HG02870 (cell line): Measurements from ENCODE around the gene HIVEP1.
"Not testable (repeated sequence)": the region's sequence is repeated elsewhere in the genome, so short reads cannot be mapped to it uniquely, and the experiment has no call there.

Source experiments
- ATAC-seq: cut with Tn5 transposase; IDR thresholded peaks from one replicate; pipeline ENCODE4 v1.9.1; 2021; ENCODE audit warnings: mild to moderate bottlenecking, moderate library complexity; ENCODE audit not compliant: unreplicated experiment

HIVEP1 gene

DNA sequence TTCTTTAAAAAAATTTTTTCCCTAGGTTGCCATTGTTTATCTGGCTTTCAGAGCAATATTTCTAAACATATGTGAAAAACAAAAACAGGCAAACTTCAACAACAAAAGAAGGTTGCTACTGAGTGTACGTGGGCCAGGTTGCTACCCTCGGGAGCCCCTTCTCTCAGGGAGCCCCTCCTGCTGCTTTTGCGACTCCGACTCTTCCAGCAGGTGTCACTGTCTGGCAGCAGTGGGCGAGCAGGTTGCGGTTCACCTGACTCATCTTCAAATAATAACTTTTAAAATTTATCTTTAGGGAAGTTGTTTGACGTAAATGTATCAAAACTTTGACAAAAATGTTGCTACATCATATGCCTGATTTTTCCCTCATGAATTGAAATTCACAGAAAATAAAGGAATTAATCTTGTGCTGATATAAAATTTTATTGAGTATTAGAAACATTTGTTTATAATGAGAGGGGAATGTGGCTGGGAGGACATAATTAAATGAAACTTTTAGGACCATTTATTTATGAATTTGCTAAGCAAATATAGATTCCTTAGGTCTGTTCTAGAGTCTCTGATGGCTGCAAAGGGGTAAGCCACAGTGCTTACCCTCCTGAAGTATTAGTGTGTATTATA is 138.8 kb downstream of the HIVEP1 start:
- no peak for ATAC-seq

DNA sequence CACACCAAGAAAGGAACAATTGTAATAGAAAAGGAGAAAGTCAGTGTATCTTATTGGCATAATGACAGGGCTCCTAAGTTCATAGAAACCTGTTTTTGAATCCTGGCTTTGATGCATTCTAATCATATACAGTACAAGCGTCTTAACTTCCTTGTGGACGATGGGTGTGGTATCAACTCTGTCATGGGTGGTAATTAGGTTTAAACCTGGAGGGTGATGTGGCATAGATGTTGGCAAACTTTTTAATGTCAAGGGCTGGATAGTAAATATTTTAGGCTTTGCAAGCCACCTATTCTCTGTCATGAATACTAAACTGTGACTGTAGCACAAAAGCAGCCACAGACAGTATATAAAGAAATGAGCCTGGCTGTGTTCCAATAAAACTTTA is 139.3 kb downstream of the HIVEP1 start:
- no peak for ATAC-seq

DNA sequence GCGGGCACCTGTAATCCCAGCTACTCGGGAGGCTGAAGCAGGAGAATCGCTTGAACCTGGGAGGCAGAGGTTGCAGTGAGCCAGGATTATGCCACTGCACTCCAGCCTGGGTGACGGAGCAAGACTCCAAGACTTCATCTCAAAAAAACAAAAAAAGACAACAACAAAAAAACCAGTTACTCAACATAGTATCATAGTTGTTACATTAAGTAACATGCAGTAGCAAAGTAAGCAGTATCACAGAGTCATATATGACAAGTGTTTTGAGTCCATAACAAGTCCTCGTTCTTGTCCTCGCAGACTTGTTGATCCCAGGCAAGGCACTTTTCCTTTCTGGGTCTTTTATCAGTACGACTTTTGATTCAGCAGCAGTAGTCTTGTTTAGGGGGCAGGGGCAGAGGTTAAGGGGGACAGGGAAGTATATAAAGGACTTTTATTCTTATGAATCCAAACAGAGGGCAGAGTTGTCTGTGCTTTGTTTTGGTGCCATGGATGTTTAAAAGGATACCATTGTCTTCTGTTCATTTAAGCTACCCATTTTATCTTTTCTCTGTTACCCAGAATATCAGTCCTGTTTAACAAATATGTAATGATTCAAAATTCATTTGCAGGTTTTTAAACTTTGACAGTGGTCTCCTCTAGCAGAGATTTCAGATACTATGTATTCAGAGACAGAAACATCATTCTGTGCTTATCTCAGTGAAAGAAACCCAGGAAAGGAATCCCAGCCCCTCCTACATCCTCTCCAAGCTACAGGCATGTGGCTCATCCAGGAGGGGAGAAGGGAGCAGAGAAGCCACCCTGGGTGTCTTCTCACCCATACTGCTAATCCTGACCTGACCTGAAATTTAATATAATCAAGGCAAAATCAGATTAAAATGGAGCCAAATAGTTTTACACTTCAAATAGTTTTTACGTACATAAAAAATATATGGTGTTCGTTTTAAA is 140.2 kb downstream of the HIVEP1 start:
- no peak for ATAC-seq

DNA sequence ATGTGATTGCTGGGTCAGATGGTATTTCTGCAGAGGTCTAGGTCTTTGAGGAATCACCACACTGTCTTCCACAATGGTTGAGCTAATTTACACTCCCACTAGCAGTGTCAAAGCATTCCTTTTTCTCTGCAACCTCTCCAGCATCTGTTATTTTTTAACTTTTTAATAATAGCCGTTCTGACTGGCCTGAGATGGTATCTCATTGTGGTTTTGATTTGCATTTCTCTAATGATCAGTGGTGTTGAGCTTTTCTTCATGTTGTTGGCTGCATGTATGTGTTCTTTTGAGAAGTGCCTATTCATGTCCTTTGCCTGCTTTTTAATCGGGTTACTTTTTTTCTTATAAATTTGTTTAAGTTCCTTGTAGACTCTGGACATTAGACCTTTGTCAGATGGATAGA is 143.7 kb downstream of the HIVEP1 start:
- ATAC-seq: not testable (repeated sequence)

DNA sequence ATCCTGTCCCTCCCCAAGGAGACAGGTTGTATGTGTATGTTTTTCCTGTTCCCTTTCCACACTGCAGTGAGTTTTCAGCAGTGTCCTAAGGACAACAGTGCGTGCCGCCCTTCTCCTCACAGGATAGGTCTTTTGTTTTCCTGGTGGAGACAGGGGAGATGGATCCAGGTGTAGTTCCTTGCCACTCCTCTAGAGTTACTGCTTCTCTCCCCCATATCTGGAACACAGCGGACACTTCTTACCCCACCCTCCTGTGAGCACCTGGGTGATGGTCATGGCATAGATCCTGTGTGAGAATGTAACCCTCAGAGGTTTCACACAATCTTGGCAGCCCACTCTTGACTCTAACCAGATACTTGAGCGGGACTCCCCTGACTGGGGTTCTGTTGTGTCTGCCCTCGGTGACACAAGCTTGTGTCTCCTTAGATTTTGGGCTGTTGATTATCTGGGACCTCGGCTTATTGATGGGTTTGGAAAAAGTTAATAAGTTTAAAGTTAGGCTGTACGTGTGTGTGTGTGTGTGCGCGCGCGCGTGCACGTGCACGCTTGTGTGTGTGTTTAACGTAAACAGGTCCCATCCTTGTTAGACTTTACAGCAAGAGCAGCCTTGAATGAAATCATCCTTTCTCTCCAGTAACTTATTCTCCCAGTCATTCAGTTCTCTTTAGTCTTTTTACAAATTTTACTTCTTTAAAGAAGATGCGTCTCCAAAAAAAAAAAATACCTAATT is 146.7 kb downstream of the HIVEP1 start:
- ATAC-seq: no peak

DNA sequence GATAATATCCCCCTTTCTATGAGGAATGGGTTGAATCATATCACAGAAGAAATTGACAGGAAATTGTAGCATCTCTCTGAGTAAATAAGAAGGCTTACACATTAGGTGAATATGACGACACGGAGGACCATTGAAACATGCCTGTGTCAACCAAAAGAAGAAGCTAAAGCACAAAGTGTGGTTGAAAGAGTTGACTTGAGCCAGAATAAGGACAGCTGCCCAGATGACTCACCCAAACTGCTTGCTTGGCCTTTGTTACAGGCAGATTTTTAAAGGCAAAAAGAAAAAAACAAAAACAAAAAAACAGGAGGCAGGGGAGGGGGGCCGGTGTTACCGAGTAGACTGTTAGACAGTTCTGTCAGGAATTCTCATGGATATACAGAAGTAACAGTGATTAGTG is 148.2 kb downstream of the HIVEP1 start:
- ATAC-seq: no peak

DNA sequence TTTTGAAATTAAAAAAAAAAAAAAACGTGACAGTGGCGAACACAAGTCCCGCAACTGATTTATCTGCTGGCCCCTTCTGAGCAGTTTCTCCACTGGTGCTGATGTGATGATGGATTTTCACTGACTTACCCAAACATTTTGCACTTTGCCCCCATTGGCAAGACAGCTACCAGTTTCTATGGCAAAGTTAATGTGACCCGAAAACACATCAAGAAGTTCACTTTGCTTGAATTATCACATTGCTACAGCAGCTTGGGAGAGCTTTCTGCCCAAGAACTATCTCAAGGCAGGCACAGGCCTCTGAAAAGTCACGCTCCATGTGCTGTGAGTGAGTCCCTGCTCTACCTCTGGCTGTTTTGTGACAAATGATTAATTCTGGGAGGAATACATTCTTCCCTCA is 150.1 kb downstream of the HIVEP1 start:
- ATAC-seq: no peak

DNA sequence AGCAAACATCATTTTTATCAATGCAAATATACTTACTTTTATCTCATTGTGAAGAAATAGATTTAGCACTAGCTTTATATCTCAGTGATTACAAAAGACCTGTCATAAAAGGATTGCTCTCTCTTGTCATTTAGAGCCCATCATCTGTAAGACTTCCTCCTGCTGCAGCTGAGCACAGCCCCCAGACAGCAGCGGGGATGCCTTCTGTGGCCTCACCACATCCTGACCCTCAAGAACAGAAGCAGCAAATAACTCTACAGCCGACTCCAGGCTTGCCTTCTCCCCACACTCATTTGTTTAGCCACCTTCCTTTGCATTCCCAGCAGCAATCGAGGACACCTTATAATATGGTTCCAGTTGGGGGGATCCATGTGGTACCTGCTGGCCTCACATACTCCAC is 151.0 kb downstream of the HIVEP1 start:
- ATAC-seq: no peak

DNA sequence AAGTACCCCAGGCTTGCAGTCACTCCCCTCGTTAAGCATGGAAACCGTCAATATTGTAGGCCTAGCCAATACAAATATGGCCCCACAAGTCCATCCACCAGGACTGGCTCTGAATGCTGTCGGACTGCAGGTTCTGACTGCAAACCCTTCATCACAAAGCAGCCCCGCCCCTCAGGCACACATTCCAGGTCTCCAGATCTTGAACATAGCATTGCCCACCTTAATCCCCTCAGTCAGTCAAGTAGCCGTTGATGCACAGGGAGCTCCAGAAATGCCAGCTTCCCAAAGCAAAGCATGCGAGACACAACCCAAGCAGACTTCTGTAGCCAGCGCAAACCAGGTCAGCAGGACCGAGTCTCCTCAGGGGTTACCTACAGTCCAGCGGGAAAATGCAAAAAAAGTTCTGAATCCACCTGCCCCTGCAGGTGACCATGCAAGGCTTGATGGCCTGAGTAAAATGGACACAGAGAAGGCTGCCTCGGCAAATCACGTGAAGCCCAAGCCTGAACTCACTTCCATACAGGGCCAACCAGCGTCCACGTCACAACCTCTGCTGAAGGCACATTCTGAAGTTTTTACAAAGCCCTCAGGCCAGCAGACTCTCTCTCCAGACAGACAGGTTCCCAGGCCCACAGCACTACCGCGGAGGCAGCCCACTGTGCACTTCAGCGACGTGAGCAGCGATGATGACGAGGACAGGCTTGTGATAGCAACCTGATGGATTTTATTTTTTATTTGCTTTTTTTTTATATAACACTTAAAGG is 151.8 kb downstream of the HIVEP1 start:
- no peak for ATAC-seq

DNA sequence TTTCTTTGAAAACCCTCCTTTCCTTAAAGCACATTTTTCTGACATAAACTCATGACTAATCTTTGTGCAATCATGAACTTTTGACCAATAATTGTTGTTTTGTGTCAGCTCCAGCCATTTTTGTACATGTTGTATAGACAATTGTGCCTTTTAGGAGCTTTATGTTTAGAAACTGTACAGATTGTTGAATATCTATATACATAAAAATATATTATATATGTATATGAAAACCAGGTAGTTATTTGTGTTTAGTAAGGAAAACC is 152.3 kb downstream of the HIVEP1 start:
- ATAC-seq: no peak

DNA sequence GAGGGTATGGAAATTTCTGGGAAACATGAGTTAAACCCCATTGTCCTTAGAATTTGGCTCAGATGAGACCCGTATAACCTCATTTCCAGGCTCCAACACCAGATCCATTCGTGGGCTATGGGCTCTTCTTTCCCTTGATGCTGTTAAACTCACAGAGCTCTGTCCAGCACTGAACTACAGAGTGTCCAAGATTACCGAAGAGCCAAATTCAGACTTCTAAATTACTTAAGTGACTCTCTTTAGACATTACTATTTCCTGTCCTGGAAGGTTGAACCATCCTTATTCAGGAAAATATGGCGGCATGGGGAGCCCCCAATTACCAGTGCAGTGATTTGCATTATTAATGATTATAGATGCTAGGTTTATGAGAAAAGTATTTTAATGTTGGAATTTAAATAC is 153.2 kb downstream of the HIVEP1 start:
- no peak for ATAC-seq

DNA sequence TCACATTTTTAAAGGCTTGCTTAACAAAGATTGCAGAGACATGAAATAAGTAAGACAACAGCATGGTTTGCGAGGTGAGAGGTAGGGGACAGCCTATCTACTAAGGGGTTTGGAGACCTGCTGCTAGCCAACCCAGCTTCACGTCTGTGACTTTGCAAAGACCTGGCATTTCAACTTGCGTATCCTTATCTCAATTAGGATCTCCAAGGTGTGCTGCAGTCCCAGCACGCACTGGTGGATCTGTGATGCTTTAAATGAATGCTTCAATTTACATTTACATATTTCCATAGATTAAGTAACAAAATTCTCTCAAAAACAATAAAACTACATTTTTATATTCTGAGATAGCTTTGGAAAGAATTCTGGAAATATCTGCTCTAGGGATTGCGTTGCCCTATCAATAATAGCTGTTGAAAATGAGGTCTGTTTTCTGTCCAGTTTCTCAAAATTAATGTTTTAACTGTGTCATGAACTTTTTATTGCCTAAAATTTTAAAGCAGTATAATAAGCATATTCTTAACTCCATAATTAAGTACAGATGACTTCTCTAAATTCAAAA is 153.7 kb downstream of the HIVEP1 start:
- ATAC-seq: no peak

DNA sequence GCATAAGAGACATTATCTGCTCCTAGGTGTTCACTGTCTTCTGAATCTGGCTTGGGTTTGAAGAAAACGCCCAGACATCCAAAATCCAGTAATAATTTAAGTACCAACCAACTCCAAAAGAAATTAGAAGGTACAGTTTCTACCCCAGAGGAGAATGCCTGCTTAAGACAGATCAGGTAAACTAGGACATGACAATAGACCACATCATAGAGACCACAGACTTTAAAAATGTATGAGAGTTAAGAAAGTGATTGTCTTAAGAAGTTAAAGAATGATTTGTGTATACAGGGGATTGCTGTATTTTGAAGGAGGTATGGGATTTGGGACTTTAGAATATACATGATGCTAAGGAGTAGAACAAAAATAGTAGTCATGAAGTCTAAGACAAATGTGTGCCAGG is 157.3 kb downstream of the HIVEP1 start:
- no peak for ATAC-seq

DNA sequence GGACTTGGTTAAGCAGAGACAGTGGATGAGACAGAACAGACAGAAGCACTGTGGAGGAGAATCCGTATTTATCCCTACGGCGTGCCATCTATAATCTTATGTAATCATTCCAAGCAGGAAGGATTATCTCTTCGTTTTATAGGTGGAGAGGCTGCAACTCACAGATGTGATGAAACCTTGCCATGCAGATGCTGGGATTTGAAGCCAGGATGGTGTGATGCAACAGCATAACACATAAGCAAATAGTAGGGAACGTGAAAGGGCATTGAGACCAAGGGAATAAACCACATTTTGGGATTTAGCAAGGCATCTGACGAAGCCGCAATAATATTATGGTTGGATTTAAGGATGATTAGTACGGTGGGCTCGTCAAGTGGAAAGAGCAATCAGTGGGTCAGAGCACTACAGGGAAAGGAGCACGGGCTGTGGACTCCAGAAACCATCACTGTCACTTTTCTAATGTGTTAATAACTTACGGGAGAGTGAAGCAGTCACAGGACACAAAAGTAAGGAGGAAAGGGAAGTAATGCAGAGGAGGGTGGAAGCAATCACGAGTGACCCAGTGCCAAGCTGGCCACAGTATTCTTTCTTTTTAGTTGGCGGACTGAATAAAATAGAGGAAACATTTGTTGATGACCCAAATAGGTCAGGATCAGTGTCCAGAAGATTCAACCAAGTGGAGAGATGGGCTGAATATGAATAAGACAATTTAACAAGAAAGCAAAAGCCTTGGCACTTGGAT is 158.4 kb downstream of the HIVEP1 start:
- ATAC-seq: no peak

DNA sequence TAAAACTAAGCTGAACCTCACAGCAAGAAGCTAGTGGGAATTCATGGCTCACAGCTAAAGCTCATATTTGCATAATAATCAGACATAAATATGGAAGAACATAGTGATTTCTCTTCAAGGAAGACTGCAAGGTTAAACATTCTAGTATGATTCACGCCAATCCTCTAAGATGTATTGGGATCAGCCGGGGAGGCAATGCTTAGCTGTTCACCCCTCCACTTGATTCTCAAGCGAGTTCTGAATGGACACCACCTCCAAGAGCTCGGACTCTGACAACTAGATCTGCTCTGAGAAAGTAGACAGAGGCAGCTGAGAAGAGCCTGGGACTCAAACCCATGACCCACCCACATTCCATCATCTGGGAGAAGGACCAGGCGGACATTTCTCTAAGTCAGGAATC is 159.6 kb downstream of the HIVEP1 start:
- ATAC-seq: no peak

DNA sequence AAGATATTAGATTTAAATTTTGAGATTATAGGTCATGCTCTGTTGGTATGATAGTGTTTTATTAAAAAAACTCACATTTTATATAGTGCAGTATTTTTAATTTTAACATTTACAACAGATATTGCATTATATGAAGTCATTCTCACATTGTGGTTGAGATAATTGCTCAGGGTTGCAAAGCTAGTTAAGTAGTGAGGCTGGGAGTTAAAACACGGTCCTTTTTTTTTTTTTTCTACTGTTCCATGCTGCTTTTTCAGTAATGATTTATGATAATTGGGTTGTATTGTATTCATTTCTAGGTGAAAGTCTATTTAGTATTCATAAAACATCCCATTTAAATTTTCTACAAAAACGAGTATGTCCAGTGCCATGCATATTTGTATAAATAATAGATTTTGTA is 160.5 kb downstream of the HIVEP1 start:
- ATAC-seq: no peak

DNA sequence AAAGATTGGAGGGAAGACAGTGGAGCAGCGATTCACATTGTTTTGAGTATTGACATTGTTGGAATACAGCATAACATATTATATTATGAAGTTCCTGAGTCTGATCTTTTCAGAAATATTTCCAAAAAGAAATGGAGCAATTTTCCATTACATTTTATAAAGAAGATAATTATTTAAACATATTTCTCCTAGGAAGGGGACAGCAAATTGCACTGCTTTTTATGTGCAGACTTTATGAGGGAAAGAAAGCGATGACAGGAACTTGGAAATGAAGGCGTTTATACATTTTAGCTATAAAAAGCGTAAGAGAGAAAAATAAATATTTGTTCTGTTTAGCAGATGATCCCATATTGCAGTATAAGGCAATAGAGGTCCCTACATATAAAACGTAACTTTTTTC is 161.1 kb downstream of the HIVEP1 start:
- ATAC-seq: no peak

DNA sequence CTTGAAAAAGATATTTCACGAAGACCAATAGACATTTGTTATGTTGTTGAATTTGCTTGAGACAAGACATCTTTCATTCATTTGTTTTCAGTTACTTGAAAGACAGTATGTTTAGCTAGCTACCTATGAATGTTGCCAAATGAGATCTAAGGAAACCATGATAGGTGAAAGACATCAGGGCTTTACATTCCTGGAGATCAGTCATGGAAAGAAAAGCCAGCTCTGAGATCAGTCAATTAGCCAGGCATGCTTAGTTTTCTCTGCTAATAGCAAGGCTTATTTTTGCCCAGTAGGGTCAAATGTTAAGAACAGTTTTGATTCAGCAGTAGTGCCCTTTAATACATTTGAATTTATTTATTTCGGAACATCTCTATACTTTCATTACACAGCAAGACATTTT is 161.5 kb downstream of the HIVEP1 start:
- ATAC-seq: no peak

DNA sequence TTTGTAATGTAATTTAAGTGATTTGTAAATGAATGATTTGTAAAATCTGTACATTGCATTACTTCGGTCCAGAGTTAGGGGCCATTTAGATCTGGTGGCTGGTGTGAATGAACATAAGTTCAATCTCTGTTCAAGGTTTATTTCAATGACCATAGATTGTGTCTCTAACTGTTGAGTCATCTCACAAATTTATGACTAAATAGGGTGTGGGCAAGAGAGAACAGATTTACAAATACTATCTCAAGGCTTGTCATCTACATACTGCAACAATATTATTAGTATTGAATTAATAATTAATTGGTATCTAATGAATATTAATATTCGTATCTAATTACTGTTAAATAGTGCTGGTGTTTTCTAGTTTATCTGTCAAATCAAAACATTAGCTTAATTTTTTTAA is 162.8 kb downstream of the HIVEP1 start:
- ATAC-seq: no peak

DNA sequence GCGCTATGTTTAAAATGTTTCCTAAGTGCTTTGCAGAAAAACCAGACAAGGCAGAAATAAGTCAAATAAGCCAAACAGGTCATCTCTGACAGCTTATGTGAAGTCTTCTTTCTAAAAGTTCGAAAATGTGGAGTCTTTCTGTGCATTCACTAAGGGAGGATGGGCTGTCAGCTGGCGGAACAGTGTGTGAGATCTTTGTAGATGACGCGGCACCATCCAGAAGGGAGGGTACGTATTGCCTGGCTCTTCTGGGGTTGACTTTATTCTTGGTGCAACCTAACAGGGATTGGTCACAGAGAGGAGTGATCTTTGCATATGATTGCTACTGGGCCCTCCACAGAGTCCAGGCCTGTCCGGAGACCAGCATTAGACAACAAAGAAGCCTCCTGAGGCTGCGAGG is 163.5 kb downstream of the HIVEP1 start:
- no peak for ATAC-seq
